Measurements from ENCODE around the gene PTEN.

The PTEN gene

DNA sequence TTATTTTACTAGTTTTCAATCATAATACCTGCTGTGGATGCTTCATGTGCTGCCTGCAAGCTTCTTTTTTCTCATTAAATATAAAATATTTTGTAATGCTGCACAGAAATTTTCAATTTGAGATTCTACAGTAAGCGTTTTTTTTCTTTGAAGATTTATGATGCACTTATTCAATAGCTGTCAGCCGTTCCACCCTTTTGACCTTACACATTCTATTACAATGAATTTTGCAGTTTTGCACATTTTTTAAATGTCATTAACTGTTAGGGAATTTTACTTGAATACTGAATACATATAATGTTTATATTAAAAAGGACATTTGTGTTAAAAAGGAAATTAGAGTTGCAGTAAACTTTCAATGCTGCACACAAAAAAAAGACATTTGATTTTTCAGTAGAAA, 103.0 kb downstream of the PTEN start:
- TF ChIP-seq CTCF (conservative IDR thresholded peaks at IDR 0.05; ENCODE audit: low read depth, low read length), result no peak
- DNase-seq (ENCODE audit: low read depth), result no peak
- H3K4me3 ChIP-seq (ENCODE audit: low read length), result no peak overlapping the region

- TF ChIP-seq CTCF (conservative IDR thresholded peaks at IDR 0.05; ENCODE audit: low read depth, low read length), result no peak
- peak; percentile 23 for DNase-seq (ENCODE audit: low read depth)
- H3K4me3 ChIP-seq (ENCODE audit: low read length), result no peak overlapping the region
Observed at GRCh38 chr10:87973635-87974034, 110.2 kb downstream of the PTEN start.

DNA sequence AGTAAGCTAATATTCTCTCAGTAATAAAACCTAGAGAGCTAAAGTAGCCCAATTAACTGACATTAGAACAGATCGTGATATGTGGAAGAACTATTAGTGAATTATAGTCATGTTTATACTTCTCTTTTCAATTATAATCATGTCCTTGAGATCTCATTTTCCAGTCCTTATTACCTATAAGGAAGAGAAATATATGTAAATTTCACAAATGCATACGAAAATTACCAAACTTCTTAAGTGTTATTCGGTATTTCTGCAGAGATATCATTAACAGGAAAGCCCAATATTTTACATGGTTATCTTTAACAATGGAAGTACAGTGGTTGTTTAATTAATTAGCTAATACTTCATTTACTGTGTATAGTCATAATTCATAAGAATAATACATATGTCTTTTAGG, 110.7 kb downstream of the PTEN start:
- no peak overlapping the region for H3K4me3 ChIP-seq (ENCODE audit: low read length)
- DNase-seq (ENCODE audit: low read depth), result no peak
- no peak for TF ChIP-seq CTCF (conservative IDR thresholded peaks at IDR 0.05; ENCODE audit: low read depth, low read length)

GRCh38 chr10:87974769-87975168, 111.3 kb downstream of the PTEN start:
- H3K4me3 ChIP-seq (ENCODE audit: low read length), result no peak overlapping the region
- DNase-seq (ENCODE audit: low read depth), result no peak
- no peak for TF ChIP-seq CTCF (conservative IDR thresholded peaks at IDR 0.05; ENCODE audit: low read depth, low read length)

GRCh38 chr10:87976101-87976743, 112.8 kb downstream of the PTEN start:
- no peak for DNase-seq (ENCODE audit: low read depth)
- H3K4me3 ChIP-seq (ENCODE audit: low read length), result no peak overlapping the region
- no peak for TF ChIP-seq CTCF (conservative IDR thresholded peaks at IDR 0.05; ENCODE audit: low read depth, low read length)

GRCh38 chr10:87978166-87978565, 114.7 kb downstream of the PTEN start:
- DNase-seq (ENCODE audit: low read depth), result no peak
- no peak overlapping the region for H3K4me3 ChIP-seq (ENCODE audit: low read length)
- no peak for TF ChIP-seq CTCF (conservative IDR thresholded peaks at IDR 0.05; ENCODE audit: low read depth, low read length)

DNA sequence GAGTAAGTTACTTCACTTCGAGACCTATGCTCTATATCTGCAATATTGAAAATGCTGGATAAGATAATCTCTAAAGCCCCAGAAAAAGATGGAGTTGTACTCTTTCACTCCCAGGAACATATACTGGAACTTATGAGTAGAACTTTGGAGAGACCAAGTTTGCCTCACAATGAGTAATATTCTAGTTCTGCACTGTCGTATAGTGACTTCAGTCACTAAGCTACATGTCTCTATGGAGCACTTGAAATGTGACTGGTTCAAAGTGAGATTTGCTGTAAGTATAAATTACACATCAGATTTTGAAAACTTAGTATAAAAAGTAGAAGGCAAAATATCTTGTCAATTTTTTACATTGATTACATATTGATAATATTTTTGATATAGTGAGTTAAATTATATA, 116.4 kb downstream of the PTEN start:
- TF ChIP-seq CTCF (conservative IDR thresholded peaks at IDR 0.05; ENCODE audit: low read depth, low read length), result no peak
- H3K4me3 ChIP-seq (ENCODE audit: low read length), result no peak overlapping the region
- DNase-seq (ENCODE audit: low read depth), result no peak

Measured in retinal pigment epithelial cell (primary cell).